ENCODE data around the gene DOCK7.

DNA sequence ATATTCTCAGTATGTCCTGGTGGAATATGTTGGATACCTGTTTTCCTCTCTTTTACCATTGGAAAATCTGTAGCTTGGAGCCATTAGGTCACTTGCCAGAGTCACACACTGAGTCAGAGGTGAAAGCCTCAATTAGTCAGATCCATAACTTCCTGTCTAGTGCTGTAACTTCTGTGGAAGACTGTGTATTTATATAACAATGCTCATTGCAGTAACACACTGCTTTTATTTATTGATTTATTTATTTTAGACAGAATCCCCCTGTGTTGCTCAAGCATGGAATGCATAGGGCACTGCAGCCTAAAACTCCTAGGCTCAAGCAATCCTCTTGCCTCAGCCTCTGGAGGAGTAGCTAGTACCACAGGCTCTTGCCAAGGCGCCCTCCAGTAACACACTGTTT lies 1.3 kb upstream of the DOCK7 start:
- TF ChIP-seq, protein P1, sequence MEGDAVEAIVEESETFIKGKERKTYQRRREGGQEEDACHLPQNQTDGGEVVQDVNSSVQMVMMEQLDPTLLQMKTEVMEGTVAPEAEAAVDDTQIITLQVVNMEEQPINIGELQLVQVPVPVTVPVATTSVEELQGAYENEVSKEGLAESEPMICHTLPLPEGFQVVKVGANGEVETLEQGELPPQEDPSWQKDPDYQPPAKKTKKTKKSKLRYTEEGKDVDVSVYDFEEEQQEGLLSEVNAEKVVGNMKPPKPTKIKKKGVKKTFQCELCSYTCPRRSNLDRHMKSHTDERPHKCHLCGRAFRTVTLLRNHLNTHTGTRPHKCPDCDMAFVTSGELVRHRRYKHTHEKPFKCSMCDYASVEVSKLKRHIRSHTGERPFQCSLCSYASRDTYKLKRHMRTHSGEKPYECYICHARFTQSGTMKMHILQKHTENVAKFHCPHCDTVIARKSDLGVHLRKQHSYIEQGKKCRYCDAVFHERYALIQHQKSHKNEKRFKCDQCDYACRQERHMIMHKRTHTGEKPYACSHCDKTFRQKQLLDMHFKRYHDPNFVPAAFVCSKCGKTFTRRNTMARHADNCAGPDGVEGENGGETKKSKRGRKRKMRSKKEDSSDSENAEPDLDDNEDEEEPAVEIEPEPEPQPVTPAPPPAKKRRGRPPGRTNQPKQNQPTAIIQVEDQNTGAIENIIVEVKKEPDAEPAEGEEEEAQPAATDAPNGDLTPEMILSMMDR (IDR thresholded peaks at IDR 0.05; ENCODE audit: insufficient read depth, low read length, poor library complexity, severe bottlenecking), result no peak
- TF ChIP-seq EZH2phosphoT487 (conservative IDR thresholded peaks at IDR 0.05; ENCODE audit: low read length), result no peak

All from SU-DHL-6 (cell line).